SK-N-SH treated with all-trans-retinoic acid at 6 μM for 48 hours (cell line): ENCODE results near the gene ZBTB49.

Source experiments
- ATAC-seq: fragments of 200-7000 bp; cut with Tn5 transposase; 3 replicates; pipeline ENCODE4 v1.9.1; 2020; ENCODE audit warnings: mild to moderate bottlenecking, moderate library complexity
- ARNTL ChIP-seq: fragments of 450-650 bp; formaldehyde crosslinking; IDR thresholded peaks from 2 replicates; pipeline ENCODE4 v1.5.0; 2020; ENCODE audit warnings: low read depth, mild to moderate bottlenecking, moderate library complexity, borderline replicate concordance
- BACH2 ChIP-seq: fragments of 250-450 bp; sonication (Bioruptor Pico); IDR thresholded peaks from 2 replicates; pipeline ENCODE4 v1.9.0; 2021; ENCODE audit warnings: mild to moderate bottlenecking, borderline replicate concordance
- CSDC2 ChIP-seq: fragments of 250-450 bp; sonication (Bioruptor Pico); IDR thresholded peaks from 2 replicates; pipeline ENCODE4 v1.5.0; 2020; ENCODE audit warnings: mild to moderate bottlenecking, moderate library complexity
- ESRRG ChIP-seq: fragments of 250-450 bp; sonication (Bioruptor Pico); IDR thresholded peaks from 2 replicates; pipeline ENCODE4 v1.6.1; 2021; ENCODE audit warnings: mild to moderate bottlenecking
- GLIS3 ChIP-seq: fragments of 250-450 bp; sonication (Bioruptor Pico); IDR thresholded peaks from 2 replicates; pipeline ENCODE4 v1.5.0; 2020; ENCODE audit warnings: mild to moderate bottlenecking, moderate library complexity
- ISL1 ChIP-seq: fragments of 250-450 bp; sonication (Bioruptor Pico); IDR thresholded peaks from 2 replicates; pipeline ENCODE4 v2.1.2; 2022; ENCODE audit warnings: mild to moderate bottlenecking, moderate library complexity
- PPARA ChIP-seq: fragments of 250-450 bp; sonication (Bioruptor Pico); IDR thresholded peaks from 2 replicates; pipeline ENCODE4 v1.5.0; 2020; ENCODE audit warnings: mild to moderate bottlenecking, borderline replicate concordance
- TCF4 ChIP-seq: fragments of 250-450 bp; sonication (Bioruptor Pico); IDR thresholded peaks from 2 replicates; pipeline ENCODE4 v1.8.0; 2021; ENCODE audit warnings: mild to moderate bottlenecking, moderate library complexity, borderline replicate concordance
- TOX ChIP-seq: fragments of 250-450 bp; sonication (Bioruptor Pico); IDR thresholded peaks from 2 replicates; pipeline ENCODE4 v1.8.0; 2021; ENCODE audit warnings: mild to moderate bottlenecking, moderate library complexity, borderline replicate concordance
- ZFP3 ChIP-seq: fragments of 250-450 bp; sonication (Bioruptor Pico); IDR thresholded peaks from 2 replicates; pipeline ENCODE4 v1.5.0; 2020; ENCODE audit warnings: mild to moderate bottlenecking, moderate library complexity
- ZNF565 ChIP-seq: fragments of 450-650 bp; formaldehyde crosslinking; conservative IDR thresholded peaks from 2 replicates; pipeline ENCODE4 v1.5.0; 2020; ENCODE audit warnings: low read depth, mild to moderate bottlenecking, moderate library complexity
- ZNF70 ChIP-seq: fragments of 450-650 bp; formaldehyde crosslinking; IDR thresholded peaks from 2 replicates; pipeline ENCODE4 v1.5.0; 2020; ENCODE audit warnings: mild to moderate bottlenecking, moderate library complexity
- ZNF8 ChIP-seq: fragments of 450-650 bp; formaldehyde crosslinking; IDR thresholded peaks from 2 replicates; pipeline ENCODE4 v1.5.0; 2020; ENCODE audit warnings: mild to moderate bottlenecking, moderate library complexity
- TF ChIP-seq, protein P1 (sequence below): fragments of 250-450 bp; sonication (Bioruptor Pico); IDR thresholded peaks from 2 replicates; pipeline ENCODE4 v1.5.1; 2020; ENCODE audit warnings: low read depth, mild to moderate bottlenecking, moderate library complexity
- TF ChIP-seq, protein P2 (sequence below): fragments of 250-450 bp; sonication (Bioruptor Pico); IDR thresholded peaks from 2 replicates; pipeline ENCODE4 v1.5.0; 2020; ENCODE audit warnings: mild to moderate bottlenecking, moderate library complexity
- TF ChIP-seq, protein P3 (sequence below): fragments of 250-450 bp; sonication (Bioruptor Pico); IDR thresholded peaks from 2 replicates; pipeline ENCODE4 v1.8.0; 2021; ENCODE audit warnings: low read depth, mild to moderate bottlenecking, moderate library complexity, borderline replicate concordance
- TF ChIP-seq, protein P4 (sequence below): fragments of 250-450 bp; sonication (Bioruptor Pico); IDR thresholded peaks from 2 replicates; pipeline ENCODE4 v1.8.0; 2020; ENCODE audit warnings: mild to moderate bottlenecking, moderate library complexity, borderline replicate concordance

ZBTB49 gene

DNA sequence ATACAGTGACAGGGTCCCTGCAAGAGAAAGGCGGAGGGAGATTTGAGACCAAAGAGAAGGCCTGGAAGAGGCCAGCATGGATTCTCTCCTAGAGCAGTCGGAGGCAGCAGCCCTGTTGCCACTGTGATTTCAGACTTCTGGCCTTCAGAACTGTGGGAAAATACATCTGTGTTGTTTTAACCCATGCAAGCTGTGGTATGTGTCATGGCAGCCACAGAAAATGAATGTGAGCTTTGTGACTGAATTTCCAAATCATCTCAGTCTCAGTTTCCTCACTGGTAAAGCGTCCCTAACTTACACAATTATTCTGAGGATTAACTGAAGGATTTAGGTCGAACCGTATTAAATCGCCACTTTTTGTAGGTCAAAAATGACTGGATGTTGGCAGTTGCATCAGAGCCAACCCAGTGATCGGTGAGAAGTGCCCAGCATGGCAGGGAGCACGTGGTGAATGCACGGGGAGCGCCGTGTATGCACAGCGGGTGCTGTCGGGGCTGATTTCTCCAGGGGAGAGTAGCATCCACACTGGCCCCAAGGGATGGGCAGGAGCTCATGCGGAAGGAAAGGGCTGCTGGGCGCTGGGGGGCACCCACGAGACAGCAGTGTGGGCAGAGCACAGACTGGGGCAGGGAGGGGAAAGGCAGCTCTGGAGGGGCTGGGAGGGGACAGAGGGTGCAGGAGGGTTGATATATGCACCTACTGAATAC lies 73.1 kb downstream of the ZBTB49 start:
- no peak for ATAC-seq
- TF ChIP-seq PPARA (CRISPR knock-in tag) (no peak), TOX (CRISPR knock-in tag) (no peak)

DNA sequence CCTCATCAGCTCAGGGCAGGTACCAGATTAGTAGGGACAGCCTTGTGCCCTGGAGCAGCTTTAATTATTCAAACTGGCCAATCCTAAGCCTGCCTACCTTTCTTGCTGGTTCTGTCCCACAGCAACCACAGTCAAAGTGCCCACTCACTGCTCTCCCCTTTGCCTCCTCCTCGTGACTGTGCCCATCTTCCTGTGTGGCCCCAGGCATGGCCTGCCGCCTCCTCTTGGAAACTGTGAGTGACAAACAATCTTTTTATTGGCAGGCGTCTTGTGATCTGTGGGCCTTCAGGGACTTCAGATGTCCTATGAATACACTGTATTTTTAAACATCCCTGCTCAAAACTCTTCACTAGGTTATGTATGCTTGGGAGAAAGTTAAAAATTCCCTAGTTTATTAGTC lies 74.0 kb downstream of the ZBTB49 start:
- TF ChIP-seq ARNTL (no peak), ZFP3 (CRISPR knock-in tag) (no peak), ZNF70 (CRISPR knock-in tag) (no peak), CSDC2 (CRISPR knock-in tag) (no peak), ZNF8 (CRISPR knock-in tag) (no peak), ZNF565 (CRISPR knock-in tag) (no peak)
- TF ChIP-seq, protein P1, sequence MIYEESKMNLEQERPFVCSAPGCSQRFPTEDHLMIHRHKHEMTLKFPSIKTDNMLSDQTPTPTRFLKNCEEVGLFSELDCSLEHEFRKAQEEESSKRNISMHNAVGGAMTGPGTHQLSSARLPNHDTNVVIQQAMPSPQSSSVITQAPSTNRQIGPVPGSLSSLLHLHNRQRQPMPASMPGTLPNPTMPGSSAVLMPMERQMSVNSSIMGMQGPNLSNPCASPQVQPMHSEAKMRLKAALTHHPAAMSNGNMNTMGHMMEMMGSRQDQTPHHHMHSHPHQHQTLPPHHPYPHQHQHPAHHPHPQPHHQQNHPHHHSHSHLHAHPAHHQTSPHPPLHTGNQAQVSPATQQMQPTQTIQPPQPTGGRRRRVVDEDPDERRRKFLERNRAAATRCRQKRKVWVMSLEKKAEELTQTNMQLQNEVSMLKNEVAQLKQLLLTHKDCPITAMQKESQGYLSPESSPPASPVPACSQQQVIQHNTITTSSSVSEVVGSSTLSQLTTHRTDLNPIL (CRISPR knock-in tag) = no peak
- TF ChIP-seq, protein P2, sequence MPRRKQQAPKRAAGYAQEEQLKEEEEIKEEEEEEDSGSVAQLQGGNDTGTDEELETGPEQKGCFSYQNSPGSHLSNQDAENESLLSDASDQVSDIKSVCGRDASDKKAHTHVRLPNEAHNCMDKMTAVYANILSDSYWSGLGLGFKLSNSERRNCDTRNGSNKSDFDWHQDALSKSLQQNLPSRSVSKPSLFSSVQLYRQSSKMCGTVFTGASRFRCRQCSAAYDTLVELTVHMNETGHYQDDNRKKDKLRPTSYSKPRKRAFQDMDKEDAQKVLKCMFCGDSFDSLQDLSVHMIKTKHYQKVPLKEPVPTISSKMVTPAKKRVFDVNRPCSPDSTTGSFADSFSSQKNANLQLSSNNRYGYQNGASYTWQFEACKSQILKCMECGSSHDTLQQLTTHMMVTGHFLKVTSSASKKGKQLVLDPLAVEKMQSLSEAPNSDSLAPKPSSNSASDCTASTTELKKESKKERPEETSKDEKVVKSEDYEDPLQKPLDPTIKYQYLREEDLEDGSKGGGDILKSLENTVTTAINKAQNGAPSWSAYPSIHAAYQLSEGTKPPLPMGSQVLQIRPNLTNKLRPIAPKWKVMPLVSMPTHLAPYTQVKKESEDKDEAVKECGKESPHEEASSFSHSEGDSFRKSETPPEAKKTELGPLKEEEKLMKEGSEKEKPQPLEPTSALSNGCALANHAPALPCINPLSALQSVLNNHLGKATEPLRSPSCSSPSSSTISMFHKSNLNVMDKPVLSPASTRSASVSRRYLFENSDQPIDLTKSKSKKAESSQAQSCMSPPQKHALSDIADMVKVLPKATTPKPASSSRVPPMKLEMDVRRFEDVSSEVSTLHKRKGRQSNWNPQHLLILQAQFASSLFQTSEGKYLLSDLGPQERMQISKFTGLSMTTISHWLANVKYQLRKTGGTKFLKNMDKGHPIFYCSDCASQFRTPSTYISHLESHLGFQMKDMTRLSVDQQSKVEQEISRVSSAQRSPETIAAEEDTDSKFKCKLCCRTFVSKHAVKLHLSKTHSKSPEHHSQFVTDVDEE (CRISPR knock-in tag) = no peak
- TF ChIP-seq, protein P3, sequence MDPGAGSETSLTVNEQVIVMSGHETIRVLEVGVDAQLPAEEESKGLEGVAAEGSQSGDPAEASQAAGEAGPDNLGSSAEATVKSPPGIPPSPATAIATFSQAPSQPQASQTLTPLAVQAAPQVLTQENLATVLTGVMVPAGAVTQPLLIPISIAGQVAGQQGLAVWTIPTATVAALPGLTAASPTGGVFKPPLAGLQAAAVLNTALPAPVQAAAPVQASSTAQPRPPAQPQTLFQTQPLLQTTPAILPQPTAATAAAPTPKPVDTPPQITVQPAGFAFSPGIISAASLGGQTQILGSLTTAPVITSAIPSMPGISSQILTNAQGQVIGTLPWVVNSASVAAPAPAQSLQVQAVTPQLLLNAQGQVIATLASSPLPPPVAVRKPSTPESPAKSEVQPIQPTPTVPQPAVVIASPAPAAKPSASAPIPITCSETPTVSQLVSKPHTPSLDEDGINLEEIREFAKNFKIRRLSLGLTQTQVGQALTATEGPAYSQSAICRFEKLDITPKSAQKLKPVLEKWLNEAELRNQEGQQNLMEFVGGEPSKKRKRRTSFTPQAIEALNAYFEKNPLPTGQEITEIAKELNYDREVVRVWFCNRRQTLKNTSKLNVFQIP (CRISPR knock-in tag) = no peak
- no peak for ATAC-seq

DNA sequence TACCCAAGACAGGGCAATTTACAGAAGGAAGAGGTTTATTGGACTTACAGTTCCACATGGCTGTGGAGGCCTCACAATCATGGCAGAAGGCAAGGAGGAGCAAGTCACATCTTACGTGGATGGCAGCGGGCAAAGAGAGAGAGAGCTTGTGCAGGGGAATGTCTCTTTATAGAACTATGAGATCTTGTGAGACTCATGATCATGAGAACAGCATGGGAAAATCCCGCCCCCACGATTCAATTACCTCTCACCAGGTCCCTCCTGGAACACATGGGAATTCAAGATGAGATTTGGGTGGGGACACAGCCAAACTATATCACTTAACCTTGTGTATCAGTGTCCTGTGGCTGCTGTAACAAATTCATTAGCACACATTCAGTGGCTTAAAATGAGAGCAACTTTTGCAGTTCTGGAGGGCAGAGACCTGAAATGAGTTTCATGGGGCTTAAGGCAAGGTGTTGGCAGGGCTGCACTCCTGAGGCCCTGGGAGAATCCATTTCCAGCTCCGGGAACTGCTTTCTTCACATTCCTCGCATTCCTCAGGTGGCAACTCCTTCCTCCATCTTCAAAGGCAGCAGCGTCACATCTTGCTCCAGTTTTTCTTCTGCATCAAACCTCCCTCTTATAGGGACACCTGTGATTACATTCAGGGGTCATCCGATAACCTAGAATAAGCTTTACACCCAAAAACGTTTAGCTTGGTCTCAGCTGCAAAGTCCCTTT lies 74.6 kb downstream of the ZBTB49 start:
- TF ChIP-seq ESRRG (CRISPR knock-in tag) = no peak
- no peak for TF ChIP-seq BACH2 (CRISPR knock-in tag)
- TF ChIP-seq ZNF565 (CRISPR knock-in tag) = no peak
- no peak for TF ChIP-seq ZNF70 (CRISPR knock-in tag)
- TF ChIP-seq, protein P2 (CRISPR knock-in tag) = no peak
- no peak for TF ChIP-seq ARNTL
- no peak for TF ChIP-seq ISL1 (CRISPR knock-in tag)
- no peak for TF ChIP-seq GLIS3 (CRISPR knock-in tag)
- TF ChIP-seq, protein P1 (CRISPR knock-in tag) = no peak
- TF ChIP-seq, protein P4, sequence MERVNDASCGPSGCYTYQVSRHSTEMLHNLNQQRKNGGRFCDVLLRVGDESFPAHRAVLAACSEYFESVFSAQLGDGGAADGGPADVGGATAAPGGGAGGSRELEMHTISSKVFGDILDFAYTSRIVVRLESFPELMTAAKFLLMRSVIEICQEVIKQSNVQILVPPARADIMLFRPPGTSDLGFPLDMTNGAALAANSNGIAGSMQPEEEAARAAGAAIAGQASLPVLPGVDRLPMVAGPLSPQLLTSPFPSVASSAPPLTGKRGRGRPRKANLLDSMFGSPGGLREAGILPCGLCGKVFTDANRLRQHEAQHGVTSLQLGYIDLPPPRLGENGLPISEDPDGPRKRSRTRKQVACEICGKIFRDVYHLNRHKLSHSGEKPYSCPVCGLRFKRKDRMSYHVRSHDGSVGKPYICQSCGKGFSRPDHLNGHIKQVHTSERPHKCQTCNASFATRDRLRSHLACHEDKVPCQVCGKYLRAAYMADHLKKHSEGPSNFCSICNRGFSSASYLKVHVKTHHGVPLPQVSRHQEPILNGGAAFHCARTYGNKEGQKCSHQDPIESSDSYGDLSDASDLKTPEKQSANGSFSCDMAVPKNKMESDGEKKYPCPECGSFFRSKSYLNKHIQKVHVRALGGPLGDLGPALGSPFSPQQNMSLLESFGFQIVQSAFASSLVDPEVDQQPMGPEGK (CRISPR knock-in tag) = no peak
- no peak for TF ChIP-seq TCF4 (CRISPR knock-in tag)

More for the DNA sequence above, 74.6 kb downstream of the ZBTB49 start:
- ATAC-seq = no peak
